ENCODE results near the gene UNC93B1.

UNC93B1 gene

GRCh38 chr11:68030318-68031143 lies 26.6 kb upstream of the UNC93B1 start, which contains the start of gene NDUFS8:
Gene NDUFS8 (plus strand): TSS chr11:68030681. CDS start chr11:68032152, 1,471 bp downstream.
- Histone ChIP-seq H3K27ac (replicated peaks) (peak within 1 kb of the TSS; percentile 82), H3K4me3 (replicated peaks; ENCODE audit: insufficient read depth, low read length) (peak within 1 kb of the TSS; percentile 89), H3K27me3 (ENCODE audit: insufficient read depth, poor library complexity, severe bottlenecking) (no peaks in the 10 kb centered on the region)
- peak; percentile 98 to 99 for DNase-seq (ENCODE audit: low read depth in 1 of 2, low spot score in 1 of 2)
- no peak for TF ChIP-seq CTCF (IDR thresholded peaks at IDR 0.05; ENCODE audit: insufficient read depth, low read length)
- peak; percentile 80 for TF ChIP-seq GABPA (IDR thresholded peaks at IDR 0.05; ENCODE audit: low read depth)
- no peak for TF ChIP-seq REST (IDR thresholded peaks at IDR 0.05; ENCODE audit: insufficient replicate concordance, low read depth)
- TF ChIP-seq POLR2AphosphoS5 (IDR thresholded peaks at IDR 0.05; ENCODE audit: low read depth), result peak; percentile 77
- TF ChIP-seq SPI1 (IDR thresholded peaks at IDR 0.05; ENCODE audit: borderline replicate concordance, low read depth), result peak; percentile 46; the same call in 1 of the 2 replicates

- DNase-seq (ENCODE audit: low read depth in 1 of 2, low spot score in 1 of 2), result peak in 1 of 2 experiments; percentile 41
- H3K27ac ChIP-seq (replicated peaks), result no peak overlapping the region; the same call in 1 of the 2 replicates
- H3K27me3 ChIP-seq (ENCODE audit: insufficient read depth, poor library complexity, severe bottlenecking), result no peaks in the 10 kb centered on the region
- H3K4me3 ChIP-seq (replicated peaks; ENCODE audit: insufficient read depth, low read length), result no peak overlapping the region
- TF ChIP-seq GABPA (IDR thresholded peaks at IDR 0.05; ENCODE audit: low read depth) (no peak), CTCF (IDR thresholded peaks at IDR 0.05; ENCODE audit: insufficient read depth, low read length) (no peak), REST (IDR thresholded peaks at IDR 0.05; ENCODE audit: insufficient replicate concordance, low read depth) (no peak)
Observed at GRCh38 chr11:68028802-68029545, 25.1 kb upstream of the UNC93B1 start.

GRCh38 chr11:68027667-68028066 lies 23.8 kb upstream of the UNC93B1 start:
- no peak overlapping the region for H3K27ac ChIP-seq (replicated peaks)
- no peak overlapping the region for H3K4me3 ChIP-seq (replicated peaks; ENCODE audit: insufficient read depth, low read length)
- TF ChIP-seq REST (IDR thresholded peaks at IDR 0.05; ENCODE audit: insufficient replicate concordance, low read depth), result no peak
- no peak for TF ChIP-seq GABPA (IDR thresholded peaks at IDR 0.05; ENCODE audit: low read depth)
- no peak for TF ChIP-seq POLR2AphosphoS5 (IDR thresholded peaks at IDR 0.05; ENCODE audit: low read depth)
- TF ChIP-seq SPI1 (IDR thresholded peaks at IDR 0.05; ENCODE audit: borderline replicate concordance, low read depth), result no peak
- no peak for TF ChIP-seq CTCF (IDR thresholded peaks at IDR 0.05; ENCODE audit: insufficient read depth, low read length)
- DNase-seq (ENCODE audit: low read depth in 1 of 2, low spot score in 1 of 2), result no peak
- H3K27me3 ChIP-seq (ENCODE audit: insufficient read depth, poor library complexity, severe bottlenecking), result no peaks in the 10 kb centered on the region

All from HL-60 (cell line).